Measurements from ENCODE around the gene MRPL12. TPM values are rescaled to one million over a fixed set of nuclear protein-coding genes. Genes with fewer than 3 reads are reported as not detected.
"Not testable (repeated sequence)": the region's sequence is repeated elsewhere in the genome, so short reads cannot be mapped to it uniquely, and the experiment has no call there.

Gene MRPL12
- total and polyA plus RNA-seq, 2 donors (not counting 1 experiment from before 2014, with no cell fraction given) = 11.2 to 46.8 TPM

DNA sequence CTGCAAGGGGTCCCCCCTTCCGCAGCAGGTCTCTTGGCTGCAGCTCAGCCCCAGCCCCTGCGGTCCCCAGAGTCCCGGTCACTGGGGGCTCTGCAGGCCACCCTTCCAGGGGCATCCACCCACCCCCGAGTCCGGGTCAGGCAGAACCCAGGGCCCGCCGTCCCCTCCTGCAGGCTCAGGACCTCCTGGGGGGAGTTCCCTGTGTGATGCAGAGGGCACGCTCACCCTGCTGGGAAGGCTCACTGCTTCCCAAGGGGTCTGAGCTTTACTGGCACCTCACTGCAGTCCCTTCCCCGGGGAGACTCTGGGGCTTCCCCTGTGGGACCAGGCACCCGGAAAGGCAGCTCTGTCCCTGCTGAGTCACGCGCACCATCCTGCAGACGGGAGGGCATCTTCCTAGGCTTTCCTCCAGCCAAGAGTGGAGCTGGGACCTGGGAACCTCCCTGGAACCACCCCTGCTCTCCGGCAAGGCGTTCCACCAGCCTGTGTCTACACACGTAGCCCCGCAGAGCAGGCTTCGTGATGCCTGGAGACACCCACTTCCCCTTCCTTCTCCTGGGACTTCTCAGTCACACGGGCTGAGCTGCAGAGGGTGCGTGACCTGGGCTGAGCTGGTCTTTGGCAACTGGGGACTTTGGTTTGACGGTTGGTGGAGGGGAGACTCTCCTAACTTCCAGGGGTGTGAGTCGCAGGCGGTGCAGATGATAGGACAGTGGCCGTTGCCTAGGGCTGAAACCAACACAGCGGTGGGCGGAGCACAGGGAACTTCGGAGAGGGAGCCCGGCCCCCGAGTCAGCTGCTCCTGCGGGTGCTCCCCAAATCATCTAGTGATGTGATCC, 32.3 kb downstream of the MRPL12 start:
- Histone ChIP-seq H3K4me2 (ENCODE audit: extremely low read depth, insufficient read depth, low read length) (peak overlapping the region; percentile 52), H2AFZ (ENCODE audit: low read length) (peak overlapping the region; percentile 30), H4K20me1 (ENCODE audit: control insufficient read depth, extremely low read depth, insufficient read depth, low read length) (no peaks in the 10 kb centered on the region), H3K27ac (ENCODE audit: insufficient read depth, low read length) (no peak overlapping the region), H3K79me2 (ENCODE audit: control insufficient read depth, insufficient read depth, low read length) (no peaks in the 10 kb centered on the region), H3K4me1 (ENCODE audit: control insufficient read depth, extremely low read depth, insufficient read depth, low read length) (peaks cover 5% of the 10 kb centered on the region), H3K9ac (ENCODE audit: insufficient read depth, low read length) (no peak overlapping the region), H3K27me3 (ENCODE audit: control insufficient read depth, insufficient read depth, low read length) (no peaks in the 10 kb centered on the region), H3K9me3 (ENCODE audit: control insufficient read depth, insufficient read depth, low read depth, low read length) (no peaks in the 10 kb centered on the region), H3K36me3 (ENCODE audit: control insufficient read depth, insufficient read depth, low read length) (no peaks in the 10 kb centered on the region), H3K4me3 (replicated peaks in 1 of 4; ENCODE audit: control extremely low read depth in 1 of 4, insufficient read depth in 1 of 4, low read depth in 3 of 4, low read length in 4 of 4) (no peak overlapping the region)
- no peak for TF ChIP-seq EZH2 (IDR thresholded peaks at IDR 0.05; ENCODE audit: low read length, missing control alignments)
- TF ChIP-seq, protein P1, sequence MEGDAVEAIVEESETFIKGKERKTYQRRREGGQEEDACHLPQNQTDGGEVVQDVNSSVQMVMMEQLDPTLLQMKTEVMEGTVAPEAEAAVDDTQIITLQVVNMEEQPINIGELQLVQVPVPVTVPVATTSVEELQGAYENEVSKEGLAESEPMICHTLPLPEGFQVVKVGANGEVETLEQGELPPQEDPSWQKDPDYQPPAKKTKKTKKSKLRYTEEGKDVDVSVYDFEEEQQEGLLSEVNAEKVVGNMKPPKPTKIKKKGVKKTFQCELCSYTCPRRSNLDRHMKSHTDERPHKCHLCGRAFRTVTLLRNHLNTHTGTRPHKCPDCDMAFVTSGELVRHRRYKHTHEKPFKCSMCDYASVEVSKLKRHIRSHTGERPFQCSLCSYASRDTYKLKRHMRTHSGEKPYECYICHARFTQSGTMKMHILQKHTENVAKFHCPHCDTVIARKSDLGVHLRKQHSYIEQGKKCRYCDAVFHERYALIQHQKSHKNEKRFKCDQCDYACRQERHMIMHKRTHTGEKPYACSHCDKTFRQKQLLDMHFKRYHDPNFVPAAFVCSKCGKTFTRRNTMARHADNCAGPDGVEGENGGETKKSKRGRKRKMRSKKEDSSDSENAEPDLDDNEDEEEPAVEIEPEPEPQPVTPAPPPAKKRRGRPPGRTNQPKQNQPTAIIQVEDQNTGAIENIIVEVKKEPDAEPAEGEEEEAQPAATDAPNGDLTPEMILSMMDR (conservative IDR thresholded peaks at IDR 0.05 in 1 of 2, IDR thresholded peaks at IDR 0.05 in 1 of 2; ENCODE audit: low read depth in 1 of 2, low read length in 2 of 2) = no peak
- DNase-seq (ENCODE audit: low read depth in 2 of 2) = peak in 1 of 2 donors; percentile 30

DNA sequence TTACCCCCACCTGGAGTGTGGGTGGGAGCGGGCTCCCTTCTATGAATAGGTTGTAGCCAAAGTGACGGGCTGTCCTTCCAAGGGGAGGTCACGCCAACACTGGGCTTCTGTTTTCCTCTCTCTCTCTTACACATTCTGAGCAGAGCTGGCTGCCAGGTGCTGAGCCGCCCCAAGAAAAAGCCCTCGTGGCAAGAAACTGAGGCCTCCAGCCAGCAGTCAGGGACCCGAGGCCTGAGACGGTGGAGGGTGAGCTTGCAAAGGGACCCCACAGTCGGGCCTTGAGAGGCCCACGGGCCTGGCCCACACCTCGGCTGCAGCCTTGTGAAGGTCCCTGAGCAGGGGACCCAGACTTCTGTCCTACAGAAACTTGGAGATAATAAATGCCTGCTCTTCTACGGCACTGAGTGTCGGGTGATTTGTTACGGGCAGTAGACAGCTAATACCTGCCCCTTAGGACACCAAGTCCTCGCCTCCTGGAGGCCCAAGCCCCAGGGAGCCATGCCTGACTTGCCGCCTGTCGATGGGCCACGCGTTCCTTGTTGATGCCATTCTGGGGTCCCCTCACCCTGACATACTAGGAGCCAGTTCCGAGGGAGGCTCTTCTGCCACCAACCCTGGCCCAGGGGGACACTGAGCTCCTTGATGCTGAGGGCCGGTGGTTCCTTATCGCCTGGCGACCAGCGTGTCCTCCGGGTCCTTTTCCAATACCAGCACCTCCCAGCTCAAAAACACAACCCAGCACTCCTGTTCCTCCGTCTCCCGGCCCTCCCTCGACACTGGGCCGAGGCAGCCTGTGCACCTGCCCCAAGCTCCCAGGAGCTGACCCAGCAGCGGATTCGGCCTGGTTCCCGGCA, 35.0 kb downstream of the MRPL12 start:
- H3K9me3 ChIP-seq (ENCODE audit: control insufficient read depth, insufficient read depth, low read depth, low read length) = no peaks in the 10 kb centered on the region
- H4K20me1 ChIP-seq (ENCODE audit: control insufficient read depth, extremely low read depth, insufficient read depth, low read length) = no peaks in the 10 kb centered on the region
- H3K27ac ChIP-seq (ENCODE audit: insufficient read depth, low read length) = no peak overlapping the region
- DNase-seq (ENCODE audit: low read depth in 2 of 2) = no peak
- no peak overlapping the region for H3K9ac ChIP-seq (ENCODE audit: insufficient read depth, low read length)
- TF ChIP-seq, protein P1 (conservative IDR thresholded peaks at IDR 0.05 in 1 of 2, IDR thresholded peaks at IDR 0.05 in 1 of 2; ENCODE audit: low read depth in 1 of 2, low read length in 2 of 2) = no peak
- no peak for TF ChIP-seq EZH2 (IDR thresholded peaks at IDR 0.05; ENCODE audit: low read length, missing control alignments)
- peaks cover 5% of the 10 kb centered on the region for H3K4me1 ChIP-seq (ENCODE audit: control insufficient read depth, extremely low read depth, insufficient read depth, low read length)
- H3K4me3 ChIP-seq (replicated peaks in 1 of 4; ENCODE audit: control extremely low read depth in 1 of 4, insufficient read depth in 1 of 4, low read depth in 3 of 4, low read length in 4 of 4) = no peak overlapping the region
- no peaks in the 10 kb centered on the region for H3K27me3 ChIP-seq (ENCODE audit: control insufficient read depth, insufficient read depth, low read length)
- no peak overlapping the region for H3K4me2 ChIP-seq (ENCODE audit: extremely low read depth, insufficient read depth, low read length)
- H3K79me2 ChIP-seq (ENCODE audit: control insufficient read depth, insufficient read depth, low read length) = no peaks in the 10 kb centered on the region
- no peaks in the 10 kb centered on the region for H3K36me3 ChIP-seq (ENCODE audit: control insufficient read depth, insufficient read depth, low read length)
- no peak overlapping the region for H2AFZ ChIP-seq (ENCODE audit: low read length)

DNA sequence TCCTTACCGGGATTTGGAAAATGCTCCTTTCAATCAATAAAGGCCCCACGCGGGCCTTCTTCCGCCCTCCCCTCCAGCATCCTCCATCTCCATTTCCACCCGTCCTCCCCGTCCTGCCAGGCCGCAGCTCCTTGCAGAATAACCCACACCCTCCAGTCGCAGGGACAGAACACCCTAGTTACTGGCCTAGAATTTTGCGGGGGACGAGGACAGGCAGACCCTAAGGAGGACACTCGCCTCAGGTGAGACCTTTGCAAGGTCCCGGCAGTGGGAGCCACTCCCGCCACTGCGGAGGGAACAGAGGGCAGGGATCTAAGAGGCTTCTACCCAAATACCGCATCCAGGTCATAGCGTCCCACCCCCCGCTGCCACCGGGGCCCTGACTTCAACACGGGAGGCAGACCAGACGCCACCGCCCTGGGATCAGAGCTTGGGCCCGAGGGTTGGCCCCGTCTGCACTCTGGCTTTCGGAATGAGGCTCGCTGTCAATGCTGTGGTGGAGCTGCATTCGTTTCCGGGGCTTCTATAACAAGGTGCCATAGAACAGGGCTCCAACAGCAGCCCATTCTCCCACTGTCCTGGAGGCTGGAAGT, 35.7 kb downstream of the MRPL12 start:
- Histone ChIP-seq H3K4me1 (ENCODE audit: control insufficient read depth, extremely low read depth, insufficient read depth, low read length) (peaks cover 5% of the 10 kb centered on the region), H4K20me1 (ENCODE audit: control insufficient read depth, extremely low read depth, insufficient read depth, low read length) (no peaks in the 10 kb centered on the region), H2AFZ (ENCODE audit: low read length) (no peak overlapping the region), H3K79me2 (ENCODE audit: control insufficient read depth, insufficient read depth, low read length) (no peaks in the 10 kb centered on the region), H3K36me3 (ENCODE audit: control insufficient read depth, insufficient read depth, low read length) (no peaks in the 10 kb centered on the region), H3K27me3 (ENCODE audit: control insufficient read depth, insufficient read depth, low read length) (no peaks in the 10 kb centered on the region), H3K4me3 (replicated peaks in 1 of 4; ENCODE audit: control extremely low read depth in 1 of 4, insufficient read depth in 1 of 4, low read depth in 3 of 4, low read length in 4 of 4) (no peak overlapping the region), H3K27ac (ENCODE audit: insufficient read depth, low read length) (no peak overlapping the region), H3K9ac (ENCODE audit: insufficient read depth, low read length) (no peak overlapping the region), H3K9me3 (ENCODE audit: control insufficient read depth, insufficient read depth, low read depth, low read length) (no peaks in the 10 kb centered on the region), H3K4me2 (ENCODE audit: extremely low read depth, insufficient read depth, low read length) (no peak overlapping the region)
- no peak for DNase-seq (ENCODE audit: low read depth in 2 of 2)
- TF ChIP-seq, protein P1 (conservative IDR thresholded peaks at IDR 0.05 in 1 of 2, IDR thresholded peaks at IDR 0.05 in 1 of 2; ENCODE audit: low read depth in 1 of 2, low read length in 2 of 2) = no peak
- no peak for TF ChIP-seq EZH2 (IDR thresholded peaks at IDR 0.05; ENCODE audit: low read length, missing control alignments)

DNA sequence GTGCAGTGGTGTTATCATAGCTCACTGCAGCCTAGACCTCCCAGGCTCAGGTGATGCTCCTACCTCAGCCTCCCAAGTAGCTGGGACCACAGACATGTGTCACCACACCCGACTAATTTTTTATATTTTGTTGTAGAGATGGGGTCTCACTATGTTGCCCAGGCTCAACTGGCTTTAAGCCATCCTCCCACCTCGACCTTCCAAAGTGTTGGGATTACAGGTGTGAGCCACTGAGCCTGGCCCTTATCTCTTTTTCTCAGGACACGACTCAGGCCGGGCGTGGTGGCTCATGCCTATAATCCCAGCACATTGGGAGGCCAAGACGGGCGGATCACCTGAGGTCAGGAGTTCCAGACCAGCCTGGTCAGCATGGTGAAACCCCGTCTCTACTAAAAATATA, 36.4 kb downstream of the MRPL12 start:
- H3K4me2 ChIP-seq (ENCODE audit: extremely low read depth, insufficient read depth, low read length); H3K9ac ChIP-seq (ENCODE audit: insufficient read depth, low read length); H4K20me1 ChIP-seq (ENCODE audit: control insufficient read depth, extremely low read depth, insufficient read depth, low read length); H3K9me3 ChIP-seq (ENCODE audit: control insufficient read depth, insufficient read depth, low read depth, low read length); DNase-seq (ENCODE audit: low read depth in 2 of 2); H3K27me3 ChIP-seq (ENCODE audit: control insufficient read depth, insufficient read depth, low read length); H3K79me2 ChIP-seq (ENCODE audit: control insufficient read depth, insufficient read depth, low read length); H3K36me3 ChIP-seq (ENCODE audit: control insufficient read depth, insufficient read depth, low read length); H3K27ac ChIP-seq (ENCODE audit: insufficient read depth, low read length); H2AFZ ChIP-seq (ENCODE audit: low read length); H3K4me3 ChIP-seq (replicated peaks in 1 of 4; ENCODE audit: control extremely low read depth in 1 of 4, insufficient read depth in 1 of 4, low read depth in 3 of 4, low read length in 4 of 4); H3K4me1 ChIP-seq (ENCODE audit: control insufficient read depth, extremely low read depth, insufficient read depth, low read length): not testable (repeated sequence)
